GM12878 (cell line): ENCODE data around the gene ROM1.

Source experiments
- CBFB ChIP-seq: IDR thresholded peaks from 2 replicates; pipeline ENCODE4 v1.6.1; 2016; ENCODE audit warnings: antibody characterized with exemption, low read depth
- CTCF ChIP-seq, 3 experiments: IDR thresholded peaks in 2 of 3; conservative IDR thresholded peaks in 1 of 3; 2 replicates each; pipeline ENCODE4 v1.5.1; 2011; ENCODE audit warnings: low read depth in 3 of 3, low read length in 3 of 3, mild to moderate bottlenecking in 3 of 3, control low read depth in 2 of 3, moderate library complexity in 2 of 3, inconsistent platforms in 1 of 3, mixed read lengths in 1 of 3; ENCODE audit not compliant: control insufficient read depth in 2 of 3, insufficient read depth in 1 of 3; ENCODE audit errors: extremely low read depth in 1 of 3
- ELK1 ChIP-seq: IDR thresholded peaks from 2 replicates; pipeline ENCODE4 v1.6.1; 2012; ENCODE audit warnings: low read depth, low read length, improper control_type of control experiment
- ETV6 ChIP-seq, 2 experiments: fragments of 450-650 bp in 1 of 2; IDR thresholded peaks in 1 of 2; conservative IDR thresholded peaks in 1 of 2; 2 replicates each; pipeline ENCODE4 v1.6.1; 2014; ENCODE audit warnings: antibody characterized with exemption in 1 of 2, borderline replicate concordance in 1 of 2, low read depth in 1 of 2, mild to moderate bottlenecking in 1 of 2, moderate library complexity in 1 of 2
- HDAC2 ChIP-seq: fragments of 200-600 bp; sonication (generic); IDR thresholded peaks from 2 replicates; pipeline ENCODE4 v1.6.1; 2017
- NRF1 ChIP-seq: conservative IDR thresholded peaks from 2 replicates; pipeline ENCODE4 v1.6.1; 2011; ENCODE audit warnings: mild to moderate bottlenecking, low read depth, low read length, improper control_type of control experiment
- POLR2AphosphoS5 ChIP-seq: IDR thresholded peaks from 2 replicates; pipeline ENCODE4 v1.6.1; 2011; ENCODE audit warnings: mild to moderate bottlenecking, low read length, inconsistent platforms
- RAD51 ChIP-seq: fragments of 450-650 bp; IDR thresholded peaks from 2 replicates; pipeline ENCODE4 v1.6.1; 2016; ENCODE audit warnings: moderate library complexity, mild to moderate bottlenecking, inconsistent platforms
- SUZ12 ChIP-seq: fragments of 200-600 bp; sonication (generic); IDR thresholded peaks from one replicate; pipeline ENCODE4 v1.6.1; 2018; ENCODE audit warnings: antibody characterized with exemption, mild to moderate bottlenecking; ENCODE audit not compliant: unreplicated experiment

- TF ChIP-seq SUZ12 (no peak), CBFB (no peak), CTCF (IDR thresholded peaks at IDR 0.05 in 2 of 3, conservative IDR thresholded peaks at IDR 0.05 in 1 of 3; ENCODE audit: control insufficient read depth in 2 of 3, extremely low read depth in 1 of 3, insufficient read depth in 1 of 3, low read depth in 3 of 3, low read length in 3 of 3) (no peak), ELK1 (no peak), POLR2AphosphoS5 (no peak), ETV6 (conservative IDR thresholded peaks at IDR 0.05 in 1 of 2, IDR thresholded peaks at IDR 0.05 in 1 of 2; ENCODE audit: borderline replicate concordance in 1 of 2, low read depth in 1 of 2) (no peak), NRF1 (no peak), HDAC2 (no peak), RAD51 (no peak)
Measured at GRCh38 chr11:62592146-62592815, 20.8 kb upstream of the ROM1 start.
